Fibroblast of lung (primary cell): Measurements from ENCODE around the gene SEZ6L. TPM values are rescaled to one million over a fixed set of nuclear protein-coding genes. Genes with fewer than 3 reads are reported as not detected.

ENCODE experiments used
- DNase-seq, 2 donors: peaks; one replicate each; pipeline versions ENCODE4 v3.0.0 to v3.0.0-alpha.2; 2010; ENCODE audit warnings: low read depth in 2 of 2
- H2AFZ ChIP-seq: 2 replicates; pipeline ENCODE4 v1.5.1; 2012; ENCODE audit warnings: low read length, control low read depth, inconsistent platforms
- H3K27ac ChIP-seq: 2 replicates; pipeline ENCODE4 v1.5.1; 2011; ENCODE audit warnings: low read length, control low read depth; ENCODE audit not compliant: insufficient read depth
- H3K27me3 ChIP-seq: 2 replicates; pipeline ENCODE4 v1.5.1; 2011; ENCODE audit warnings: mild to moderate bottlenecking, low read length; ENCODE audit not compliant: control insufficient read depth, insufficient read depth
- H3K36me3 ChIP-seq: 2 replicates; pipeline ENCODE4 v1.5.1; 2011; ENCODE audit warnings: low read length; ENCODE audit not compliant: control insufficient read depth, insufficient read depth
- H3K4me1 ChIP-seq: 2 replicates; pipeline ENCODE4 v1.5.1; 2011; ENCODE audit warnings: low read length; ENCODE audit not compliant: control insufficient read depth, insufficient read depth; ENCODE audit errors: extremely low read depth
- H3K4me2 ChIP-seq: 2 replicates; pipeline ENCODE4 v1.5.1; 2011; ENCODE audit warnings: low read length, control low read depth; ENCODE audit not compliant: insufficient read depth; ENCODE audit errors: extremely low read depth
- H3K4me3 ChIP-seq, 4 experiments: fragments of 200-600 bp in 1 of 4; sonication (generic) in 1 of 4; replicated peaks in 1 of 4; 2 replicates each; pipeline ENCODE4 v1.5.1; 2011 to 2016; ENCODE audit warnings: low read length in 4 of 4, low read depth in 3 of 4, mild to moderate bottlenecking in 3 of 4, control low read depth in 2 of 4, inconsistent platforms in 1 of 4, mixed read lengths in 1 of 4; ENCODE audit not compliant: insufficient read depth in 1 of 4; ENCODE audit errors: control extremely low read depth in 1 of 4
- H3K79me2 ChIP-seq: 2 replicates; pipeline ENCODE4 v1.5.1; 2012; ENCODE audit warnings: mild to moderate bottlenecking, low read length, inconsistent platforms; ENCODE audit not compliant: control insufficient read depth, insufficient read depth
- H3K9ac ChIP-seq: 2 replicates; pipeline ENCODE4 v1.5.1; 2011; ENCODE audit warnings: mild to moderate bottlenecking, low read length, control low read depth; ENCODE audit not compliant: insufficient read depth
- H3K9me3 ChIP-seq: 2 replicates; pipeline ENCODE4 v1.5.1; 2012; ENCODE audit warnings: low read depth, low read length; ENCODE audit not compliant: control insufficient read depth, insufficient read depth
- H4K20me1 ChIP-seq: 2 replicates; pipeline ENCODE4 v1.5.1; 2011; ENCODE audit warnings: low read length; ENCODE audit not compliant: control insufficient read depth, insufficient read depth; ENCODE audit errors: extremely low read depth
- CTCF ChIP-seq, 2 donors: IDR thresholded peaks in 1 of 2; conservative IDR thresholded peaks in 1 of 2; 1 replicate in 1 of 2; 2 replicates in 1 of 2; pipeline ENCODE4 v1.5.1; 2011 to 2012; ENCODE audit warnings: low read length in 2 of 2, control low read depth in 1 of 2, inconsistent platforms in 1 of 2, low read depth in 1 of 2, mild to moderate bottlenecking in 1 of 2
- EZH2 ChIP-seq: IDR thresholded peaks from 2 replicates; pipeline ENCODE4 v1.5.1; 2012; ENCODE audit warnings: low read length, control low read depth, mild to moderate bottlenecking; ENCODE audit errors: missing control alignments
- polyA plus RNA-seq, 2 donors: library from polyadenylated mRNA; depleted of rRNA in 1 of 2; stranded (reverse) in 1 of 2; unstranded in 1 of 2; fragments of >200 nt; gene quantifications; 2 replicates each; pipeline ENCODE4 v1.2.1, GENCODE V29; 2011 to 2012; ENCODE audit warnings: missing spikeins in 1 of 2
- total RNA-seq: library from RNA; depleted of rRNA; stranded (reverse); fragments of >200 nt; gene quantifications from 2 replicates; pipeline ENCODE4 v1.2.1, GENCODE V29; 2014

Gene SEZ6L
- total and polyA plus RNA-seq, 2 donors (not counting 1 experiment from before 2014, with no cell fraction given) = not detected

GRCh38 chr22:26374391-26375026 lies 205.2 kb downstream of the SEZ6L start:
- H2AFZ ChIP-seq = no peak overlapping the region
- no peaks in the 10 kb centered on the region for H3K27me3 ChIP-seq
- no peaks in the 10 kb centered on the region for H3K79me2 ChIP-seq
- no peaks in the 10 kb centered on the region for H3K9me3 ChIP-seq
- H3K4me3 ChIP-seq = no peak overlapping the region
- no peaks in the 10 kb centered on the region for H3K4me1 ChIP-seq
- no peak overlapping the region for H3K27ac ChIP-seq
- H3K4me2 ChIP-seq = no peak overlapping the region
- no peak for TF ChIP-seq CTCF (conservative IDR thresholded peaks at IDR 0.05 in 1 of 2, IDR thresholded peaks at IDR 0.05 in 1 of 2; ENCODE audit: low read depth in 1 of 2, low read length in 2 of 2)
- TF ChIP-seq EZH2 = no peak
- no peaks in the 10 kb centered on the region for H3K36me3 ChIP-seq
- H4K20me1 ChIP-seq = no peaks in the 10 kb centered on the region
- DNase-seq = no peak
- H3K9ac ChIP-seq = no peak overlapping the region

GRCh38 chr22:26377170-26377830 lies 208.0 kb downstream of the SEZ6L start:
- no peak overlapping the region for H2AFZ ChIP-seq
- DNase-seq = no peak
- no peaks in the 10 kb centered on the region for H3K9me3 ChIP-seq
- no peaks in the 10 kb centered on the region for H3K79me2 ChIP-seq
- no peaks in the 10 kb centered on the region for H3K36me3 ChIP-seq
- no peak overlapping the region for H3K4me2 ChIP-seq
- no peaks in the 10 kb centered on the region for H3K27me3 ChIP-seq
- no peaks in the 10 kb centered on the region for H3K4me1 ChIP-seq
- H4K20me1 ChIP-seq = no peaks in the 10 kb centered on the region
- no peak overlapping the region for H3K27ac ChIP-seq
- no peak for TF ChIP-seq EZH2
- no peak for TF ChIP-seq CTCF (conservative IDR thresholded peaks at IDR 0.05 in 1 of 2, IDR thresholded peaks at IDR 0.05 in 1 of 2; ENCODE audit: low read depth in 1 of 2, low read length in 2 of 2)
- no peak overlapping the region for H3K4me3 ChIP-seq
- no peak overlapping the region for H3K9ac ChIP-seq

DNA sequence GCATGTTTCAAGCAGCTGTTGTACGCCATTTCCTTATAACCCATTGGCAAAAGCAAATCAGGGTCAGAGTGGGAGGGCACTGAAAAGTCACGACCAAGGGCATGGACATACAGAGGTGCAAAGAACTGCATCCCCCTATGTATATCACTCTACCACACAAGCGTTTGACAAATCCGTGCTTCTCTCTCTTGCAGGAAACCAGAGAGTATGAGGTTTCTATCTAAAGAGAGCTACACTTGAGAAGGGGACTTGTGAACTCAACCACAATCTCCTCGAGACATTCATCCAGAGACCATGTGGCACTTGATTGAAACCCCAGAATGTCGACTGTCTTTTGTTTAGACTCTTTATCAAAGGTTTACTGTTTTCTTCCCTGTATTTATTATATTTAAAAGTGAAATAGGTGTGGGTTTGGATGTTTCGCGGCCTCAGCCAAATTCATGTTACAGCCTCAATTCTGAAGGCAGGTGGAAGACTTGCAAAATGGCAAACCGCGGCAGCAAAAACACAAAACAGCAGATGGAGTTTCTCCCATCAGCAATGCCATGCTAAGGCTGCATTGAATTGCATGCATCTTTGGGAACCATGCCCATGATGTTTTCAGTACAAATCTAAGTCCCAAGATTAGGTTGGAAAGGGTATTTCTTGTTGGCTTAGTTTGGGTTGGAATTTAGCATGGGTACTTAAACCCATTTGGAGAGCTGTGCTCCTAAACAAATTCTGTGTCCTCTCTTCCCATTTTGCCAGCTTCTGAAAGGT lies 211.0 kb downstream of the SEZ6L start:
- Histone ChIP-seq H3K79me2 (no peaks in the 10 kb centered on the region), H3K9ac (no peak overlapping the region), H3K4me3 (no peak overlapping the region), H3K27ac (no peak overlapping the region), H4K20me1 (no peaks in the 10 kb centered on the region), H3K4me1 (no peaks in the 10 kb centered on the region), H3K4me2 (no peak overlapping the region), H3K9me3 (no peaks in the 10 kb centered on the region), H3K36me3 (no peaks in the 10 kb centered on the region), H3K27me3 (peaks cover 3% of the 10 kb centered on the region), H2AFZ (no peak overlapping the region)
- DNase-seq = no peak
- no peak for TF ChIP-seq EZH2
- TF ChIP-seq CTCF (conservative IDR thresholded peaks at IDR 0.05 in 1 of 2, IDR thresholded peaks at IDR 0.05 in 1 of 2; ENCODE audit: low read depth in 1 of 2, low read length in 2 of 2) = no peak
